ENCODE measurements around the gene BDH1.

Gene BDH1

DNA sequence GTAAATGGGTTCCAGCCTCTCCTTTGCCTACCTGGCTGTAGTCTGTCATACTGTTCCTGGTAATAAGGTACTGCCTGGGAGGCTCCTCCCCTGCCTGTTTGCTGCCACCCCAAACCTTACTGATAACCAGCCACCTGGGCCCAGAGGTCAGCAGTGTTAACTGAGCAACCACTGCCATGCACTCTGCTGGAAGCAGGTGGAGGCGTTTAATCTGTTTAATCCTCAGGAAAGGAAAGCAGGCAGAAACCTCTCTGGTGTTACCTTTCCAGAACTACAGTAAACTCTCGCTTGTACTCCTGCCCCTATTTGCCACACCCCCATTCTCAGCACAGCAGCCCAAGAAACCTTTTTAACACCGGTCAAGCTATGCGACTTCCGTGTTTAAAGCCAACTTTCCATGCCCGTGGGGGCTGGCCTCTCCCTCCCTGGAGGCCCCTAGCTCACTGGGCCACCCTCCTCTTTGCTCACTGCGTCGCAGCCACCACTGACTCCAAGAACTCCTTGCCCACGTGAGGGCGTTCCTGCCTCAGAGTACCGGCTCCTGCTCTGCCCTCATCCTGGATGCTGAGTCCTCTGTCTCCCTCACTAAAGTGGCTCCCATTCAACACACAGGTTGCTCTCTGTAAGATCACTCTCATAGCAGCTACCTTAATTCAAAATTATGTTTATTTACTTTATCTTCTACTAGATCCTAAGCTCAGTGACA, 8.3 kb downstream of the BDH1 start:
- no peak for DNase-seq

DNA sequence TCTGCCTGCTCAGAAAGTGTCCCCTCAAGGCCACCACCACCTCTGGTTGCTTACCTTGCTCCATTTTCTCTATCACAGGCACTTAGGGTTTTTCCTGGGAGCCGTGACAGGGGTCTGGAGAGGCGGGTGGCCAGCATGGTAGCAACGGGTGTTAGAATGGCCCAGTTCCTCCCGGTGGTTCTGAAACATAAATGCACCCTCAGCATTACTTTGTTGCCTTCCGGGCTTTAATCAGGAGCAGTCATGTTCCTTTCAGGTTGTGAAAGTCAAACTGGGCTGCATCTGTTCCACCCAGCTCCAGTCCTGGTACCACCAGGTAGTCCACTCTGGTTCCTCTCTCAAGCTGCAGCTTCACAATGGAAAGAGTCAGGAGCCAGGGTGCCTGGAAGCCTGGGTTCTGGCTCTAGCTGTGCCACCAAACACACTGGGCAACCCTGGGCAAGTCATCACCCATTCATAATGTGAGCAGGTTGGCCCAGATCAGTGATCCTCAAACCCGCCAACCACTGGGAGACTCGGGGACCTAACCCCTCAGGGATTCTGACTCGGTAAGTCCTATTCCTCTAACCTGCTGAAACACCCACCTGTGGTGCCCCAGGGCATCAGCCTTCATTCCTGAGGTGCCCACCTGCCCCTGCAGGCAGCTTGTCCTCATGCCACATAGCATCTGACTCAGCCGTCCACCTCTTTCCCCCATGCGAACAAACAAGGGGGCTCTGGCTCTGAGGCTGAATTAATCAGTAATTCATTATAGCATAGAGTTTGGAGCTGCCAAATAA, 9.3 kb downstream of the BDH1 start:
- DNase-seq, result no peak

DNA sequence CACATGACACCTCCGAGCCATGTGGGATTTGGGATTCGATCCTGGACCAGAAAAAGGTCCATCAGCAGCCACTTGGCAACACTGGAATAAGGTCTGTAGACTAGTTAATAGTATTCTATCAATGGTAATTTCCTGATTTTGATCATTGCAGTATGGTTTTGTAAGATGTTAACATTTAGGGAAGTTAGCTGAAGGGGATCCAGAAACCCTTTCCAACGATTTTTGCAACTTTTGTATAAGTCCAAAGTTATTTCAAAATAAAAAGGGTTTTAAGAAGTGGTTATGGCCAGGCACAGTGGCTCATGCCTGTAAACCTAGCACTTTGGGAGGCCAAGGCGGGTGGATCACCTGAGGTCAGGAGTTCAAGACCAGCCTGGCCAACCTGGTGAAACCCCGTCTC, 10.2 kb downstream of the BDH1 start:
- DNase-seq, result no peak

DNA sequence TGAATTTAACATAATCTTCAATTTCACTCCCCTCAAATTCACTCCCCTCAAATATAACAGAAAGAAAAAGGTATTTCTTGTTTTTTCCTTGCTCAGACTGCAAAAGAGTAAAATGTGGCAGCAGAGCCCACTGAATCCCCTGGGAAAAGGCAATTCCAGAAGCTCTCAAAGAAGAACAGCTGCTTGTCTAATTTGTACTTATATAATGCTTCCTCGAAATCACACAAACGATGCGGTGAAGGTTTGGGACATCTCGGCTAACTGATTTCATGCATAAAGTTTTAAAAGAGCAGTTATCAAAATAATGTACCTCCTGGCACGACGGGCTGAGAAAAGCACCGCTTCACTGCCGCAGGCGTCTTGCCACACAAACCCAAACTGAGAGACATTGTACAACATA, 10.7 kb downstream of the BDH1 start:
- no peak for DNase-seq

DNA sequence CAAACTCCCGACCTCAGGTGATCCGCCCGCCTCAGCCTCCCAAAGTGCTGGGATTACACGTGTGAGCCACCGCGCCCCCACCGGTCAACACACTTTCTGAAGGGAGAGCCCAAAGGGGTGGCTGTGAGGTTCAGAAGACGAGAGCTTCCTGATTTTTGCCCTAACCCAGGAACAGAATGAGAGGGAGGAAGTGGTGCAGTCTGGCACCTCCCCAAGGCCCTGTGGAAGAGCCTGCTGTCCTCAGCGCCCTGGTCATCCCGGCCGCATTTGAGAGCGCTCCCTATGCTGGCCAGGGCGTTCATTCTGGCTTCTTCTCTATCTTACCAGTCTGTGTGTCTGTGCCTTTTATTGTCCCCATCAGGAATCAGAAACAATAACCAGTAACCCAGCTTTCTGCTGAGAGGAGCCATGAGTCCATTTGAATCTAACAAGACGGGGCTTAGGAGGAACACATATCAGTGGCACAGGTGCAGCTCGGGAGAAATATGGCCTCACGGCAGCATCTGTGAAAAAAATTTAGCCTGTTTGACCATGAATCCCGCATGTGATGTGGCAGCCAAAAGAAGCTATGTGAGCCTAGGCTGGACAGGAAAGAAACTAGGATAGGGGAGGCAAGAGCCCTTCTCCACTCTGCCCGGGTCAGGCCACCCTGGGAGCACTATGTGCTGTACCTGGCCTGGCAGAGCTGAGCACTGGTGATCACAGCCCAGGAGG, 12.9 kb downstream of the BDH1 start:
- no peak for DNase-seq

DNA sequence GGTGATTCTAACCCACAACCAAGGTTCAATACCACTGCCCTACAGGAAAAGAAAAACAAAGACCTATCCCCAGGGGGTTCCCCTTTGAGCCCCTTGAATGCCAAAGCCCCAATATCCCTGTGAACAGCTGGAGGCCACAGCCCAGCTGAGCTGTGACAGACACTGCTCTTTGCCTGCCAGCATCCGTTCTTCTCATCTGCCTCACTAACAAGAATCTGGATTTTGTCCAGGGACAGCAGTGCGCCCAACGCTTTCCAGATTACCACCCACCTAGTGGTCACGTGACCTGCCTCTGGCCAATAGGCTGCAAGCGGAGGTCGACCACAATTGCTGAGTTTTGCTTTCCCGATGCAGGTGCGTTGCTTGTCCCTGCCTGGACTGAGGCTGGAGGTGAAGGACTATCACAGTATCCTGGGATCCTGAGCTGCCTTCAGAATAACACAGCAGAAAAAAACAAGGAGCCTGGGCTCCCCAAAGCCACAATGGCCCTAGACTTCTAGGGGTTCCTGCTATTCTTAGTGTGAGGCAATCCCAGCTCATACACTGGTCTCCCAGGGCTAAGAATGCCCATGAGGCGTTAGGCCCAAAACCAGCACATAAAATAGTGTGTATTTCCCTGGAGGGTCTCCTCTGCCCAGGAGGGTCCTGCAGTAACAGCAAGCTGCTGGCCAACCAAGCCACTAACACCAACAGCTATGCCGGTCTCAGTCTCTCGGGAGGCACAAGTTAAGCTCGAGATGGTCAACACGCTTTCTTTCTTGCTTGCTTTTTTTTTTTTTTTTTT, 13.8 kb downstream of the BDH1 start:
- DNase-seq, result peak; percentile 96

DNA sequence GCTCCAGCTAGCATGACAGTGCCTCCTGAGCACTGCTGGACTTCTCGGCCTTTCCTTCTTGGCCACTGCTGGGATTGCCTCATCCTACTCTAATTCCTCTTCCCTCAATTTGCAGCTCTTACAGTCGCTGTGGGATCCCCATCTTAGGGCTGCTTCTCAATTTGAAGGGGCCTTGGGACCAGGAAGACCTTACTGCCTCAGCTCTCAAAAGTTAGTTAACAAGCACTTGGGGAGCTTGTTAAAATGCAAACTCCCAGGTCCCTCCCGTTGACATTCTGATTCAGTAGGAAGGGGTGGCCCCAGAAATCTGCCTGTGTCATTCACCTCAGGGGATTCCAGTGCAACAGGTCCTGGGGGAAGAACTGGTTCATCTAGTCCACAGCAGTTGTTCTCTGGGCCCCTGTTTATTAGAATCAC, 14.8 kb downstream of the BDH1 start:
- no peak for DNase-seq

DNA sequence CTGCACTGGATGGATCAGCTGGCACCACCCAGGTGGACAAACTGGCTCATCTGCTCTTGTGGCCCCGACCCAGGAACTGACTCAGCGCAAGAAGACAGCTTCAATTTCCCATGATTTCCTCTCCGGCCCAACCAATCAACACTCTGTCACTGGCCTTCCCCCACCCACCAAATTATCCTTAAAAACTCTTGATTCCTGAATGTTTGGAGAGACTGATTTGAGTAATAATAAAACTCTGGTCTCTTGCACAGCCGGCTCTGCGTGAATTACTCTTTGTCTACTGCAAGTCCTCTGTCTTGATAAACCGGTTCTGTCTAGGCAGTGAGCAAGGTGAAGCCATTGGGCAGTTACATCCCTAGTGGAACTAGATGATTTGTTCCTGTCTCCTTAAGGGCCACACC, 16.1 kb downstream of the BDH1 start:
- DNase-seq, result no peak

DNA sequence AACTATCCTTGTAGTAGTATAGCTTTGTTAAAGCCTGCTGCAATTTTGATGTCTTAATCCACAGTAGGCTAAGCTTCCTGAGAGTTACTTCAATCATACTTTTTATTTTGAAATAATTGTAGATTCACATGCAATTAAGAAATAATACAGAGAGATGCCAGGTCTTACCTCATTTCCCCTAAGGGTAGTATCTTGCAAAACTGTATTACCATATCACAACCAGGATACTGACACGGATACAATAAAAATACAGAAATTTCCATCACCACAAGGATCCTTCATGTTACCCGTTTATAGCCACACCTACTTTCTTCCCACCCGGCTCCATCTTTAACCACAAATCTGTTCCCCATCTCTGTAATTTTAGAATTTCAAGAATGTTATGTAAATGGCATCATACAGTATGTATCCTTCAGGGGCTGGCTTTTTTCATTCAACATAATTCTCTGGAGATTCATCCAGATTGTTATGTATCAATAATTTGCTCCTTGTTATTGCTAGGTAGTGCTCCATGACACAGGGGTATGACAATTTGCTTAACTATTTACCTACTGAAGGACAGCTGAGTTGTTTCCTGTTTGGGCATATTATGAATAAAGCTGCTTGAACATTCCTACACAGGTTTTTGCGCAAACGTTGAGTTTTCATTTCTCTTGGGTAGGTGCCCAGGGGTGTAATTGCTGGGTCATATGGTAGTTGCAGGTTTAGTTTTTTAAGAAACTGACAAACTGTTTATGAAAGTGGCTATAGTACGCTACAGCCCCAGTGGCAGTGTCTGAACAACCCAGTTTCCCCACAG, 21.6 kb downstream of the BDH1 start:
- no peak for DNase-seq

DNA sequence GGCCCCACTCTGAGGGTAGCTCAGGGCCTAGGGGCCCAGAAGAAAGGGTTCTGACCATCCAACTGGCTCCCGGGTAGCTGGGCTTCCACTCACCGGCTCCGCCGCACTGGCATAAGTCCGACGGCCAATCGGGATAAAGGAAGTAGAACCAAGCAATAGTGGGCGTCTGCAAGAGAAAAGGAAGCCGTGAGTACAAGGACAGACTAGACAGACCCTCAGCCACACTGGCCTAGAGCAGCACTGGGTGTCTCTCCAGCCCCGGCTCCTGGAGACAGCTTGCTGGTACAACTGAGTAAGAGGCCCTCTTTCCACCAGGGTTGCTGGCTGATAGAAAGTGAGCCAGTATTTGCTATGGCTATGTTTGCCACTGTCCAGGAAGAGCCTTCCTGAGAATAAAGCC, 22.4 kb downstream of the BDH1 start:
- DNase-seq, result no peak

DNA sequence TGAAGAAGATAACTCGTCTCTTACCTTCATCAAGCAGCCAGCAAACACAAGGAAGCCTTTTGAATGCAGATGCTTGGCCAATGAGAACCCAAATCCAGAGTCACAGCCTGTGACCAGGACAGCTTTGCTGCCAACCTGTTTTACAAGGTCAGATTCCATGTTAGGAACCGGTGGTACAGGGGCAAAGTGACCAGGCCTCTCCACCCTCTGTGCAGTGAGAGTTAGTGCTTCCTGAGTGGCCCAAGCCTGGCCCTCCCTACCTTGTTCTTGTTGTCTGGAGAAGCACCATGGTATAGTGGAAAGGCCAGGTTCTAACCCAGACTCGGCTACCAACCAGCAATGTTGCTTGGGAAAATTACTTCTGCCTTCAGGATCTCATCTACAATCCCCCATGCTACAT, 23.4 kb downstream of the BDH1 start:
- no peak for DNase-seq

DNA sequence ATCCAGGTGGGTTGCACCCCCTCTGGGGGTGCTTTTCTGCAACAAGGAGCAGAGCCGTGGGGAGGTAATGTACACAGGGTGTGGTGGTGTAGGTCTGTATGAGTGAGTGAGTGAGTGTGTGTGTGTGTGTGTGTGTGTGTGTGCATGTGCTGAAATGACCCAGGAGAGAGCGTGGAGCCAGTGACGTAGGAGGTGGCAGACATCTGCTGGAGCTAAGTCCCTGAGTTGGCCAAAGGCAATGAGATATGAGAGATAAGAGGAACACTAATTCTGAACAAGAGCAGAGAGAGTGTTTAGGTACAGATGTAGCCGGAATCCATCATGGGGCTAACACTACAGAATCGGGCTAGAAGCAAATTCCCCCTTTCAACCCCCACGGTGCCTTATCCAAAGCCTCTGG, 27.6 kb downstream of the BDH1 start:
- DNase-seq, result no peak

DNA sequence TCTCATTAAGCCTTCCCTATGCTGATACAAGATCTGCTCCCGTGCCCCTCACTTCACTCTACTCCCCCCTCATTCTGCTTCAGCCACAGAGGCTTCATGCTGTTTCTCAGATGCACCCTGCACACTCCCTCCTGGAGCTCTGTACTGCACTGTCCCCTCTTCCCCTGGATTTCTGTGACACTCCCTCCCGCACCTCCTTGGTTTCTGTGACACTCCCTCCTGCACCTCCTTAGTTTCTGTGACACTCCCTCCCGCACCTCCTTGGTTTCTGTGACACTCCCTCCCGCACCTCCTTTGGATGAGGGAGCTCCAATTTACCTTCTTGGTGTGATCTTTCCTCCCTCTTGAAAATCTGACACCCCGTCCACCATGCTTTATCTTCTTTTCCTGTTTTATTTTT, 28.2 kb downstream of the BDH1 start:
- no peak for DNase-seq

DNA sequence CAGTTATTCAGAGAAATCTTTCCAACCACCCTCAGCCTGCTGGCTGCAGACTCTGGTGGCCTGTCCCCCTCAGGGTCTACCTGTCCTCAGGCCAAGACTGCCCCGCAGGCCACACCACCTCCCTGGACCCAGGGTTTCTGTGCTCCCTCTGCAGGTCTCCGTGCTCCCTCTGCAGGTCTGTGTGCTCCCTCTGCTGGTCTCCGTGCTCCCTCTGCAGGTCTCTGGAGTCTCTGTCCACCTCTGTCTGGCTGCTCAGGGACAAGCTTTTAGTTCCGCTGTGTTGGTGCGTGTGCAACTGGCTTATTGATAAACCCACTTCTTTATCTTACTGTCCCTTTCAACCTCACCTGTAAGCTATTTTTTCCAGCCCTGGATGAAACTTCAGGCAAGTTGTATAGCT, 30.1 kb downstream of the BDH1 start:
- no peak for DNase-seq

DNA sequence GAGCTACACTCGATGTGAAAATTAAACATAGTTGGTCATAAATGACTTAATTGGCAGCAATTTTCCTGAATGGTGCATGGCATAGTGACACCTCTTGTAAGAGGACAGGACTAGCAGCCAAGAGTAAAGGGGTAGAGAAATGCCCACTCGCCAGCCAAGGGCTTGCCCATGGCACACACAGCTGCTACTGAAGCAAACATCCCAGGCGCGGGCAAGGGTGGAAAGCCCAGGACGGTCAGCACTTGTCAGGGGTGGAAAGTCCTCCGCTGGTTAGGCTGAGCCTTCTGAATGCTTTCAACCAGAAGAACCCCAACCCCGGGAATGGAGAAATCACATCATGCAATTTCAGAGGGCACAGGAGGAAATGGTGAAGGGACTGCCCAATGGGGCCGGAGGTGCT, 31.6 kb downstream of the BDH1 start:
- peak; percentile 24 for DNase-seq

DNA sequence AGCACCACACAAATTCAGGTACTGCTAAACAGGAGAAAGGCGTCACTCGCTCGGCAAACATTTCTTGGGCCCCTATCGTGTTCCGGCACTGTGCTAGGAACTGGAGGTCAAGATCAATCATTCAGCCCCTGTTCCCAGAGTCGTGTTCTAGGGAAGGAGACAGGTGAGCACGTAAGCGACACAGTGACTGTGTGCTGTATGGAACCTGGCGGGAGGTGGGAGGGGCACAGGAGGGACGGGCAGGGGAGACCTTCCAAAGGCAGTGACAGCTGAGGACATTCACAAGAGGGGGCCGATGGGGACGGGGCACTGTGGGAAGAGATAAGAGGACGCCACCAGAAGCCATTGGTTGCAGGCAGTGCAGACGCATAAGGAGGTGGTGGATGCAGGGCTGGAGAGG, 32.2 kb downstream of the BDH1 start:
- DNase-seq, result no peak

DNA sequence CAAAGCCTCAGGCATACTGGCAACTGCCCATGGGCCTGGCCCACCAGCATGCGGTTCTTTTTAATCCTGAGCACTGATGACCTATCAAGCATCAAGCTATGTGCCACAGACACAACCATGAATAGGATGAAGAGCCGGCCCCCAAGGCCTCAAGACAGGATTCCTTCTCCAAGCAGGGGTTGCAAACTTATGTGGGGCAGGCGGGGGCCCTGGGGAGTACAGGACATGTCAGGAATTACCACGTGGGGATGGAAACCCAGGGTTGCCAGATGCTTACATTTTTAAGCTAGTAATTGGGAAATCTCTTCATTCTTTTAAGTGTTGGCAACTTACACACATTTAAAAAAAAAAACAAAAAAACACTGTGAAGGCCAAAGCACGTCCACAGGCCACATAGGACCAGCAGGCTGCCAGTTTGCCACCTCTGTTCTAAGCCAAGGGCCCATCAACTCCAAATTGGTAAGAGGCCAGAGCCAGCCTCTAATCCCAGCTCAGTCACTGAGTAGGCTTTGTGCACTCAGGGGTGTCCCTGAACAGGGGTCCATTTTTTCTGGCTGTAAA, 32.8 kb downstream of the BDH1 start:
- no peak for DNase-seq

DNA sequence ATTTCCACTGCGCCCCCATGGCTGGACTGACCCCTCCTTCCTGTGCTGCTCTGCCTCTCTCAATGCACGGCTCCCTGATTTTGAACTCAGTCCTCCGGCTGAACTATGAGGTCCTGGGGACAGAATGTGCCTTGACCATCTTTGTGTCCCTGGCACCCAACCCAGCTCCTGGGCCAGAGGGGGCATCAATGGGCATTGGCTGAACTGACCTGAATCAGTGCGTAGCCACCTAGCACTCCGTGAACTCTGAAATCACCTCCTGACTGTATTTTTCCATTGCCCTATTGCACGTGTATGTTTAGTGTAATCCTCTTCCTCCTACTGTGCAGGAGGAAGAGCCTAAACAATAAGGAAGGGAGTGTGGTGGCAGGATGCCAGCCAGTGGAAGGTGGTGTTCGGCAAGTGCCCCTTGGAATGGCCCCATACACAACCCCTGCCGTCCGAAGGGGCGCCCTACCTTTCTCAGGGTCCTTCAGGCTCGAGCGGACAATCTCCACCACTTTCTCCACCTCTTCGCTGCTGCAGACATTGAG, 33.5 kb downstream of the BDH1 start:
- DNase-seq, result no peak

DNA sequence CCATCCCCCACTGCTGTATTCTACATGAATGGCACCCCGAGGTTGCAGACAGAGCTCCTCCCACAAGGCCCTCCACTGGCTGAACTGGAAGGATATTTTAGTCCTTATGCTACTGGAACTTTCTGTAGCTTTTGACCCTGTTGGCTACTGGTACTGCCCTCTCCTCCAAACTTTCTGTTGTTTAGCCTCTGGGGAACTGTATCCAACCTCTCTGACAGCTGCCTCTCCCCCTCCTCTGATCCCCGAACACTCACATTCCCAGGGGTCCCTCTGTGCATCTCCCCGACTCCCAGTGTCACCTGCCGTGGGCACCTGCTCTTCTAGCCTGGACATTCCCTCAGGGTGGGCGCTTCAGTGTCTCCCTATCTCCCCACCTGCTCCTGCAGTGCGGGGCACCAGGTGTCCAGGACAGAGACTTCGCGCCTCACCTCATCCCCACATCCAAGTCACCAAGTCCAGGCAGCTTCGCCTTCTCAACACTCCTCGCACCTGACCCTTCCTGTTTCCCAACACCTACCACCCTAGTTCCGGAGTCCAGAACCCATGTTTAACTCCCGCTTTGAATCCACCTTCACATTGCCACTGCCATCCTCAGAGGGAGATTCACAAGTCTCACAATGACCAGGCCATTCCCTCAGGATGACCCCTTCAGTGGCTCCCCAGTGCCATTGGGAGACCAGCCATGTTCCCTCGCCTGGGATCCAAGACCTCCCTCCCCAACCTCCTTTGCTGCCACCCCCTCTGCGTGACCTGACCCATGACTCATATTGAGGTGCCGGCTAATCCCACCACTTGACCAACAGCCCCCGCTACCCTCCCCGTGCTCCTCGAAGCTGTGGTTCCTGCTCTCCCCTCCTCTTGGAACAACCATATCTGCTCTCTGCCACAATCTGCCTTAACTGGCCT, 34.2 kb downstream of the BDH1 start:
- DNase-seq, result no peak

All from NCI-H2029 (cell line).